ENCODE data around the gene FEM1C. TPM values are rescaled to one million over a fixed set of nuclear protein-coding genes. Genes with fewer than 3 reads are reported as not detected.

FEM1C gene
- total RNA-seq, 4 donors from 2014 or later: 5.8 to 46.0 (median 40.0) TPM

GRCh38 chr5:115509547-115509946 lies 35.0 kb downstream of the FEM1C start:
- DNase-seq: no peak
- Histone ChIP-seq H3K36me3 (no peaks in the 10 kb centered on the region), H3K4me1 (no peaks in the 10 kb centered on the region), H3K27ac (no peak overlapping the region), H3K4me3 (no peak overlapping the region), H3K27me3 (no peaks in the 10 kb centered on the region), H3K9me3 (no peaks in the 10 kb centered on the region)
- in situ Hi-C loops (cut with MboI; ENCODE audit: low pct_ligation_motif_present in 1 of 4, low pct_unique_long_range_greater_than_20kb in 1 of 4, low sequenced_read_pairs in 3 of 4) (no loop called here), intact Hi-C loops (cut with DNase I; ENCODE audit: low total_unique reads) (no loop called here)
- WGBS, 2 donors (ENCODE audit: low coverage in 1 of 2): 90% methylated on average over 2 of the region's 2 CpGs; no CpG with 5 or more reads in 1 of the 2 donors
- no peak for TF ChIP-seq CTCF (IDR thresholded peaks at IDR 0.05)
- TF ChIP-seq POLR2AphosphoS5 (IDR thresholded peaks at IDR 0.05): no peak
- no peak for TF ChIP-seq EP300 (IDR thresholded peaks at IDR 0.05; ENCODE audit: low read depth)
- no peak for TF ChIP-seq POLR2A (IDR thresholded peaks at IDR 0.05)

- Histone ChIP-seq H3K36me3 (no peaks in the 10 kb centered on the region), H3K27ac (no peak overlapping the region), H3K4me3 (no peak overlapping the region), H3K9me3 (no peaks in the 10 kb centered on the region), H3K4me1 (no peaks in the 10 kb centered on the region), H3K27me3 (no peaks in the 10 kb centered on the region)
- intact Hi-C loops (cut with DNase I; ENCODE audit: low total_unique reads): no loop called here
- WGBS, 2 donors (ENCODE audit: low coverage in 1 of 2): 36 to 63% methylated on average over 2 of the region's 2 CpGs
- in situ Hi-C loops (cut with MboI; ENCODE audit: low pct_ligation_motif_present in 1 of 4, low pct_unique_long_range_greater_than_20kb in 1 of 4, low sequenced_read_pairs in 3 of 4): no loop called here
- TF ChIP-seq POLR2AphosphoS5 (IDR thresholded peaks at IDR 0.05): no peak
- TF ChIP-seq POLR2A (IDR thresholded peaks at IDR 0.05): no peak
- TF ChIP-seq EP300 (IDR thresholded peaks at IDR 0.05; ENCODE audit: low read depth): no peak
- TF ChIP-seq CTCF (IDR thresholded peaks at IDR 0.05): no peak
- DNase-seq: no peak
These were observed 36.9 kb downstream of the FEM1C start for GRCh38 chr5:115507681-115508080.

GRCh38 chr5:115503420-115503819 lies 41.2 kb downstream of the FEM1C start:
- no peaks in the 10 kb centered on the region for H3K4me1 ChIP-seq
- in situ Hi-C loops (cut with MboI; ENCODE audit: low pct_ligation_motif_present in 1 of 4, low pct_unique_long_range_greater_than_20kb in 1 of 4, low sequenced_read_pairs in 3 of 4): no loop called here

GRCh38 chr5:115501464-115502210 lies 42.9 kb downstream of the FEM1C start:
- in situ Hi-C loops (cut with MboI; ENCODE audit: low pct_ligation_motif_present in 1 of 4, low pct_unique_long_range_greater_than_20kb in 1 of 4, low sequenced_read_pairs in 3 of 4): no loop called here
- no peak for TF ChIP-seq POLR2AphosphoS5 (IDR thresholded peaks at IDR 0.05)
- TF ChIP-seq CTCF (IDR thresholded peaks at IDR 0.05): no peak
- no peak for TF ChIP-seq EP300 (IDR thresholded peaks at IDR 0.05; ENCODE audit: low read depth)
- no peak for TF ChIP-seq POLR2A (IDR thresholded peaks at IDR 0.05)
- Histone ChIP-seq H3K36me3 (no peaks in the 10 kb centered on the region), H3K9me3 (no peaks in the 10 kb centered on the region), H3K27ac (no peak overlapping the region), H3K27me3 (no peaks in the 10 kb centered on the region), H3K4me1 (no peaks in the 10 kb centered on the region), H3K4me3 (no peak overlapping the region)
- intact Hi-C loops (cut with DNase I; ENCODE audit: low total_unique reads): no loop called here
- 41 to 55% methylated on average over 2 to 3 of the region's 3 CpGs for WGBS, 2 donors (ENCODE audit: low coverage in 1 of 2)
- DNase-seq: no peak

More at GRCh38 chr5:115503420-115503819, 41.2 kb downstream of the FEM1C start:
- WGBS, 2 donors (ENCODE audit: low coverage in 1 of 2): 86 to 87% methylated on average over 1 of the region's 1 CpG
- Histone ChIP-seq H3K9me3 (no peaks in the 10 kb centered on the region), H3K36me3 (no peaks in the 10 kb centered on the region), H3K27ac (no peak overlapping the region), H3K4me3 (no peak overlapping the region), H3K27me3 (no peaks in the 10 kb centered on the region)
- intact Hi-C loops (cut with DNase I; ENCODE audit: low total_unique reads): no loop called here
- TF ChIP-seq POLR2A (IDR thresholded peaks at IDR 0.05) (no peak), EP300 (IDR thresholded peaks at IDR 0.05; ENCODE audit: low read depth) (no peak), POLR2AphosphoS5 (IDR thresholded peaks at IDR 0.05) (no peak), CTCF (IDR thresholded peaks at IDR 0.05) (no peak)
- DNase-seq: no peak
